ENCODE measurements around the gene CD300C.
"Not testable (repeated sequence)": the region's sequence is repeated elsewhere in the genome, so short reads cannot be mapped to it uniquely, and the experiment has no call there.

CD300C gene

GRCh38 chr17:74531231-74531761 lies 14.6 kb downstream of the CD300C start, which contains the start of gene CD300LB:
Gene CD300LB, minus strand, starts transcription at chr17:74531475. Its CDS starts 125 bp downstream, at chr17:74531350.
- no peak for DNase-seq (ENCODE audit: low read depth)

- no peak for DNase-seq (ENCODE audit: low read depth)
Measured at GRCh38 chr17:74530831-74531150, 15.1 kb downstream of the CD300C start.

DNA sequence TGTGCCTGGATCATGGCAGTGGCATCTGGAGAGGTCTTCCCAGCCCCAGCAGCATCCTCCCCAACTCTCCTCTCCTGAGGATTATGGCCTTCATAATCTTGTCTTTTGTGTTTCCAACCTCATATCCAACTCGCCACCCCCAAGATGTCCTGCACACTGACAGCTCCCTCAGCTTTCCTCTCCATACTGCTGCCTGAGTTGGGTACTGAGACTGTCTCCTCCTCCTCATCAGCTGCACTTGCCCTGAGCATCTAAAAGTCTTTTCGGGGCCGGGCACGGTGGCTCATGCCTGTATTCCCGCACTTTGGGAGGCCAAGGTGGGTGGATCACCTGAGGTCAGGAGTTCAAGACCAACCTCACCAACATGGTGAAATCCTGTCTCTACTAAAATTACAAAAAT lies 16.7 kb downstream of the CD300C start:
- DNase-seq (ENCODE audit: low read depth), result no peak

DNA sequence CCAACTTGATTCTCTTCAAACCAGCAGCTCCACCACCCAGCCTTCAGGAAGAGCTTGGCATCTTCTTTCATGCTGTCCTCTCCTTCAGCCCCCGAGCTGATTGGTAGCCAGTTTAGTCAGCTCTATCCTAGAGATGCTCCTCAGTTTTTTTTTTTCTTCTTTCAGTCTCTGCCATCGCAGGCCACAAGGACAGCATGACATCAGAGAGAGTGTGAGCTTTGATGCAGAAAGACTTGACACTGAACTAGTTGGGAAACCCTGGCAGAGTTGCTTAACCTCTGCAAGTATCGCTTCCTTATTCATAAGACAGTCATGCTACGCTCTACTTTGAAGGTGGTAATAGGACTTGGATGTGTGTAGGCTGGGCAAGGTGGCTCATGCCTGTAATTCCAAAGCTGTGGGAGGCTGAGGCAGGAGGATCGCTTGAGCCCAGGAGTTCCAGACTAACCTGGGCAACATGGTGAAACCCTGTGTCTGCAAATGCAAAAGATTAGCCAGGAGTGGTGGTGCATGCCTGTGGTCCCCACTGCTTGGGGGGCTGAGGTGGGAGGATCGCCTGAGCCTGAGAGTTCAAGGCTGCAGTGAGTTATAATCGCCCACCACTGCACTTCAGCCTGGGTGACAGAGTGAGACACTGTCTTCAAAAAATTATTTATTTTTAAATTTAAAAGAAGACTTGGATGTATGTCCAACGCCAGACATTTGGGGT lies 17.3 kb downstream of the CD300C start:
- DNase-seq (ENCODE audit: low read depth), result no peak

DNA sequence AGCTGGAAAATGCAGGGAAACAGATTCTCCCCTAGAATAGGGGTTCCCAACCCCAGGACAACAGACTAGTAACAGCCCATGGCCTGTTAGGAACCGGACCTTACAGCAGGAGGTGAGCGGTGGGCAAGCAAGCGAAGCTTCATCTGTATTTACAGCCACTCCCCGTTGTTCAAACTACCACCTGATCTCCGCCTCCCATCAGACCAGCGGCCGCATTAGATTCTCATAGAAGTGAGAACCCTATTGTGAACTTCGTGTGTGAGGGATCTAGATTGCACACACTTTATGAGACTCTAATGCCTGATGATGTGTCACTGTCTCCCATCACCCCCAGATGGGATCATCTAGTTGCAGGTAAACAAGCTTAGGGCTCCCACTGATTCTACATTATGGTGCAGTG lies 18.2 kb downstream of the CD300C start:
- DNase-seq (ENCODE audit: low read depth), result no peak

DNA sequence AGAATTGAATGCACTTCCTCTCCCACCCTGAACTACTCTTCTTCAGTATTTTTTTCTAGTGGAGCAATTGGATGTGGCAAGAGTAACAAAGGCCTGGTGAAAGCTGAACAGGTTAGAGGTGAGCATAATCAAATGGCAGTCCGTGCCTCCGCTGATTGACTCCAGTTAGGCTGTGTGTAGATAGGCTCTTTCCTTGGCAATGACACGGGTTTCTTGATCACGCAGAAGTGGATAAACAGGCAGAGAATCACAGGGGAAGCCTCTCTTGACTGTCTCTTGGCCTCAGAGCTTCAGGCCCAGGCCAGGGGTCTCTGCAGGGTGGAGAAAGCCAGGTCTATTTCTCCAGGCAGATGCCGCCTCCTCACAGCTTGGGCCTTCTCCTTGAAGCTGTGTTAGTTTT lies 18.8 kb downstream of the CD300C start:
- no peak for DNase-seq (ENCODE audit: low read depth)

- DNase-seq (ENCODE audit: low read depth), result no peak
Measured at GRCh38 chr17:74526681-74527080, 19.2 kb downstream of the CD300C start.

DNA sequence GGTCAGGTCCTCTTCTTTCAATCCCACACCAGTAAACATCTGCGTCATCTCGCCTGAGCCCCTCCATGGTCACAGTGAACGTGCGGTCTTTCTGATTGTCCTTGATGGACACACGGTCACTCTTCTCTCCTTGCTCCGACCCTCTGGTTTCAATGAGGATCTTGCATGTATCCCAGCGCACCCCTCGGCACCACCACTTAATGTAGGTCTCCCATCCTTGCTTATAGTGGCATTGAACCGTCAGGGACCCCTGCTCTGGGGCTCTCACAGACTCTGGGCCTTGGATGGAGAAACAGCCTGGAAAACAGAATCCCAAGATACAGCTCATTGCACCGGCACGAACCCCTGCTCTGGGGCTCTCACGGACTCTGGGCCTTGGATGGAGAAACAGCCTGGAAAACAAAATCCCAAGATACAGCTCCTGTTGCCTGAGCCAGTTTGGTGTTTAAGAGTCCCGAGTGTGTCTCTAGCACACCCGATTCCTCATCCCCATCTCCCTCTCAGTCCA lies 20.1 kb downstream of the CD300C start:
- DNase-seq (ENCODE audit: low read depth), result no peak

DNA sequence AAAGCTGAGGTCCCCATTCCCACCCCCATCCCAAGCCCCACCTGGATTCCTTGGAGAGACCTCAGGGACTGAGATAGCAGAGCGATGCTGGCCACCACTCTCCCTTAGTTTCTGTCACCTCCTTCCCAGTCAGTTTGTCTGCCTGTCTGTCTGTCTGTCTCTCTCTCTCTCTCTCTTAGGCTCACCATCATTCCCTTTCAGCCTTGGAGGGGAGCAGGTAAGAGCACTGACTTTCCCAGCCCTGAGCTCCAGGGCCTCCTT lies 20.5 kb downstream of the CD300C start:
- DNase-seq (ENCODE audit: low read depth), result no peak

GRCh38 chr17:74524653-74525464 lies 21.1 kb downstream of the CD300C start:
- no peak for DNase-seq (ENCODE audit: low read depth)

GRCh38 chr17:74523308-74523707 lies 22.6 kb downstream of the CD300C start:
- no peak for DNase-seq (ENCODE audit: low read depth)

DNA sequence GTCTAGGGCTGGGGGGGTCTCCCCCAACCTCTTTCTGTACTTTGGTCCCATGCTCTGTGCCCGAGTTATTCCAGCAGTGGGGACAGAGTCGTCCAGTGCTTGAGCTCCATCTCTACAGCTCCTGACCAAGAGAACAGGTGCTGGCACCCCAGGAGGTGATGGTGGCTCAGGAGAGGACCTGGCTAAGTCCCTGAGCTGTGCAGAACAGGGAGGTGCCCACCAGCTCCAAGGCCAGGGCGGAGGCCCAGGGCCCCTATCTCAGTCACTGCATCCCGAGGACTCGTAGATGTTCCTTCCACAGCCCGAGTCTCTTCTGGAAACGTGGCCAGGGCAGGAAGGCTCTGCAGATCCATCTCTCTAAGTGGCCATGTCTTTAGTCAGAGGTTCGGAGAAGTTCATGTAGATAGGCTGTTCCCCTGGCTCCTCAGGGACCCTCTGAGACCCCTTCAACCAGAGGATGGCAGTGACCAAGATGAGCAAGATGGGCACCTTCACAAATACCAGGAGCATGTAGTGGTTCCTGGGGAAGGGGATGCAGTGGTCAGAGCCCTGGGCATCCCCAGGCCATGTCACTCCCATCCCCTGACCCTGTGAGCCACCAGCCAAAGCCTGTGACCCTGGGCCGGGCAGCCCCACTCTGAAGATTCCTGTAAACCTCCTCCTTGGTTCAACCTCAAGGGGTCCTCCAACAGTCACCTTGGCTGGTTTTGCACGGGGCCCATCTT lies 23.4 kb downstream of the CD300C start:
- DNase-seq (ENCODE audit: low read depth), result no peak

GRCh38 chr17:74521701-74522201 lies 24.2 kb downstream of the CD300C start:
- DNase-seq (ENCODE audit: low read depth), result no peak

DNA sequence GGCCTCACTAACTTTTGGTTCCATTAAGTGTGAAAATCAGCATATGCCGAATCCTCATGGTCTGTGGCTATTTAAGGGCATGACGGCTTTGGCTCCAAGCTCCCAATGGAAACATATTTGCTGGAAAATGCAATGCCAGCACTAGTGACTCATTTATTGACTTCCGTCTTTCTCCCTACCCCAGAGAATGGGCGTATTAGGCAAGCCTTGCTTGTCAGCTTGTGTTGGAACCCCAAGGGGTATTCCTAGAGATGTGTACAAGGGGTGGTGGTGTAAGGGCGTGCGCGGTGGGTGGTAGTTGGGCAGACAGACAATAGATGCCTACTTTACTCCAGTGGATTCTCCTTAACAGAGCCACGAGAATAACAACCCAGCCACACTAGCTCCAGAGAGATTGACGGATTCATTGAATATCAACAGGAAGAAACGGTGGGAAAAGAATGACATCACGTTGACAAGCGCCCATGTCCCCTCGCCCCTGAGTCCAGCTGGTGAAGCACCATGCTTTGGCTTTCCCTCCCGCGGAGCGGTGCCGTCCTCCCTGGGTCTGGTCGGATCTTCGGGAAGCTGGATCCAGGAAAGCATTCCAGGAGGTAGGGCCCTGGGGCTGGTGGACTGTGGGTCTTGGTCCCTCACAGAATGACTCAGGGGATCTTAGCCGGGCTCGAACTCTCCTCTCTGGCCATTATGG lies 25.0 kb downstream of the CD300C start:
- no peak for DNase-seq (ENCODE audit: low read depth)

DNA sequence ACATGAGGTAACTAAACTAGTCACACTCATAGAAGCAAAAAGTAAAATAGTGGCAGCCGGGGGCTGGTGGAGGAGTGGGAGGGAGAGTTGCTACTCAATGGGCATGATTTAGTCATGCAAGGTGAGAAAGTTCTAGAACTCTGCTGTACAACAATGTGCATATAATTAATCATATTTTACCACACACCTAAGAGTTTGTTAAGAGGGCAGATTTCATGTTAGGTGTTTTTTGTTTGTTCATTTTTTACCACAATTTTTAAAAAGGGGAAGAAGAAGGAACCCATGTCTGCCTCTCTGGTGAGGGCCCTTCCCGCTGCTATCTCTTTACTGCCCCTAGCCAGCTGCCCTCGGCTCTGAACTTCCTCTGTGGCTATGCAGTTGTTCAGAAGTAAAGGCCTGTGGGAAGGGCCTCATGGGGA lies 25.9 kb downstream of the CD300C start:
- DNase-seq (ENCODE audit: low read depth), result no peak

DNA sequence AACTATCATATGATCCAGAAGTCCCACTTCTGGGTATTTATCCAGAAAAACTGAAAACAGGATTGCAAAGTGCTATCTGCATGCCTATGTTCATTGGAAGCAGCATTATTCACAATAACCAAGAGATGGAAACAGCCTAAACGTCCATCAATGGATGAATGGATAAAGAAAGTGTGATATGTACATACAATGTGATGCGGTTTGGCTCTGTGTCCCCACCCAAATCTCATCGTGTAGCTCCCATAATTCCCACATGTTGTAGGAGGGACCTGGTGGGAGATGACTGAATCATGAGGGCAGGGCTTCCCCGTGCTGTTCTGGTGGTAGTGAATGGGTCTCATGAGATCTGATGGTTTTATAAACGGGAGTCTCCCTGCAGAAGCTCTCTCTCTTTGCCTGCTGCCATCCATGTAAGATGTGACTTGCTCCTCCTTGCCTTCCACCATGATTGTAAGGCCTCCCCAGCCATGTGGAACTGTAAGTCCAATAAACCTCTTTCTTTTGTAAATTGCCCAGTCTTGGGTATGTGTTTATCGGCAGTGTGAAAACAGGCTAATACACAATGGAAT lies 27.4 kb downstream of the CD300C start:
- DNase-seq (ENCODE audit: low read depth), result not testable (repeated sequence)

DNA sequence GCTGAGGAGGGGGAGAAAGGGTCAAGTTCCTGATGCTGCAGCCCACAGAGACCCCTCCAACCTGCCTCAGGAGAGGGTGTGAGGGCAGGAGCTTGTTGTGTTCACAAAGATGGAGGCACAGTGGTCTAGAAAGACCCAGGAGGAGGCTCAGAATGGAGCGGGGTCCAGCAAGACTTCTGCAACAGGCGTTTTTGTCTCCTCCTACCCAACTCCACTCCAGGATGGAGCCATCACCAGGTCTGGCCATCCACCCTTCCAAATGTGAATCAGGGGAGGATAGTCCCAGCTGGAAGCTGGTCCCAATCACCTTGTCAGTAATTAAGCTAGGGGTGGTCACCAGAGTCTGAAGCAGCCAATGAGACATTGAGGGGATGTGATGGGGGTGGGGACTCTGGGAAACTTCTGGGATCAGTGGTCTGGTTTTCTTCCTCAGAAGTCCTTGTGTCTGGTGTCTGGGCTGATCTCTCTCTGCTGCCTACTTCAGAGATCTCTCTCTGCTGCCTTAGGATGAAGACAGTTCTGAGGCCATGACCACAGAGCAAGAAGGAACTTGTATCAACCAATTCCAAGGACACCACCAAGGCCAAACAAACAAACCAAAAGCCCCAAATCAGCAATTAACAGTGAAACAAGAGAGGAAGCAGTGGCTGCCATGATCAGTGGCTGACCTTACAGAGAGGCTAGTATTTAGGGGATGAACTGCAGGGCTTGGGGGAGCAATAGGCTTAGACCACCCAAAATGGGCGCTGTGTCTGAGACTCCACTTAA lies 29.2 kb downstream of the CD300C start:
- DNase-seq (ENCODE audit: low read depth), result no peak

DNA sequence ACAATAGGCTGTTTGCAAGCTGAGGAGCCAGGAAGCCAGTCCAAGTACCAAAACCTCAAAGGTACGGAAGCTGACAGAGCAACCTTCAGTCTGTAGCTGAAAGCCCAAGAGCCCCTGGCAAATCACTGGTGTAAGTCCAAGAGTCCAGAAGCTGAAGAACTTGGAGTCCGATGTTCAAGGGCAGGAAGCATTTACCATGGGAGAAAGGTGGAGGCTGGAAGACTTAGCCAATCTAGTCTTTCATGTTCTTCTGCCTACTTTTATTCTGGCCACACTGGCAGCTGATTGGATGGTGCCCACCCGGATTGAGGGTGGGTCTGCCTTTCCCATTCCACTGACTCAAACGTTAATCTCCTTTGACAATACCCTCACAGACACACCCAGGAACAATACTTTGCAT lies 30.0 kb downstream of the CD300C start:
- DNase-seq (ENCODE audit: low read depth), result no peak

- DNase-seq (ENCODE audit: low read depth), result no peak
Measured at GRCh38 chr17:74514632-74515334, 31.1 kb downstream of the CD300C start.

GRCh38 chr17:74513987-74514631 lies 31.8 kb downstream of the CD300C start:
- DNase-seq (ENCODE audit: low read depth), result no peak
